Effector CD4-positive, alpha-beta T cell (primary cell): Measurements from ENCODE around the gene PYGM.

Source experiments
- DNase-seq: peaks from one replicate; pipeline ENCODE4 v3.0.0-alpha.2; 2020

The PYGM gene

DNA sequence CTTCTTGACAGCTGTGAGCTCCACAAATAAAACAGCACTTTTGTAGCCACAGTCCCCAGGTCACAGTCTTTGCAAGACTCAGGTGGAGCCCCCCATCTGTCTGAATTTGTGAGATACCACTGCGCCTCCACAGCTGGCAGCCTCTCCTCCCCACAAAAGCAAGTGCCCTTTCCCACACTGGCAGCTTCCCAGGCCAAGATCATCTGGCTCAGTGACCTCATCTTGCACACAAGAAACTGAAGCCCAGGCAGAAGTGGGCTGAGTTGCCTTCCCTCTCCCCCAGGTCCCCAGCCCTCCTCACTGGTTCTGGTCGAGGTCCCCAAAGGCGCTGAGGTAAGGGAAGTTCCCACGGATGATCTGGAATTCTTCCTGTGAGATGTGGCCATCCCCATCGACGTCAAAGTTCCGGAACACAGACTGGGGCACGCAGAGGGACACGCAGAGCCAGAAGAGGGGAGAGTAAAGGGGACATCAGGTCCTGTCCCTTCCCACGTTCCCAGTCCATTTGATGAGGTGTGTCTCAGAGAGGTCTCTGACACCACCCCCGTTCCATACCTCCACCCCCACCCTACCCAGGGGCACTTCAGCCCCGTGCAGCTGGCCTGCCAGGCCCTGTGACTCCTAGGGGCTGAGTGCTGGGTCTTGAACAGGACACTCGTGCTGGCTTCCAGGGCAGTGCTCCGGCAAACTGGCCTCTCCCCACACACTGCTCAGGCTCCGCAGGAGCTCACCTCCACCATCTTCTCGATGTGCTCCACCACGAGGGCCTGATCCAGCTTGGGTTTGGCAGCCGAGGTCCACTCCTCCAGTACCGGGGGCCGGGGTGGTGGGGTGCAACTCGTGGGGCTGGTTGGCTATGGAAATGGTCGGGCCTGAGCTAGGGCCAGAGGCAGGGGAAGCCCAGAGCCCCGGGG, 24.7 kb downstream of the PYGM start:
- DNase-seq: no peak

DNA sequence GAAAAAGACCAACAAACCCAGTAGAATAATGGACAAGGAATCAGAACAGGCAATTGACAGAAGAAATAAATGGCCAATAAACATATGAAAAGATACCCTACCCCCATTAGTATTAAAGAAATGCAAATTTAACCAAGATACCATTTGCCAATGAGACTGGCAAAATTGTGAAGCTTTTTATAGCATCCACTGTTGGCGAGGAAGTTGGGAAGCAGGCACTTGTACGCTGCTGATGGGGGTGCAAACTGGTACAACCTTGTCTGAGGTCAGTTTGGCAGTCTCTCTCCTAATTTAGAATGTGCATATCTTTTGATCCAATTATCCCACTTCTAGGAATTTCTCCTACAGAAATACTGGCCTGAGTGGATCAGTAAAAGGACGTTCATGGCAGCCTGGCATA, 28.2 kb downstream of the PYGM start:
- DNase-seq: no peak

DNA sequence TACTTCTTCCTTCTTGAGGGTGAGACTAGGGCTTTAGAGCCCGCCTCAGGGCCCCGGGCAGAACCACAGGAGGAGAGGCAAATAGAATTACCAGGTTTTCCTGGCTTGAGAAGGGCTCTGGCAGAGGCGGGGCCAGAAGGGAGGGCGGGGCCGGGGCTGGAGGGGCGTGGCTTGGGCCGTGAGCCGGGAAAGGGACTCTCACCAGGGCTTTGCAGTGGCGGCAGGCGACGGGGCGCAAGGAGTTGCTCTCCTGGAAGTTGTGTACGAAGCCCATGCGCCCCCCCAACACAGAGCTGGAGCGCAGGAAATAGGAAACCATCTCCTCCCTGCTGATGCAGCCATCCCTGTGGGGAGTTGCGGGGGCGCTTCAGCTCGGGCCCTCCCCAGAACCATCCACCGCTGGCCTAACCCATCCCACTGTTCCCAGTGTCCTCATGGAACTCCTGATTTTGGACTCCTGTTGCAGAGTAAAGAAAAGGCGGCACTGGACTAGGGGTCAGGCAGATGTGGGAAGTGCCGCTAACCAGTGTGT, 29.9 kb downstream of the PYGM start:
- no peak for DNase-seq

- DNase-seq: no peak
These were observed 30.9 kb downstream of the PYGM start for GRCh38 chr11:64728757-64729365.

- DNase-seq: no peak
These were observed 32.8 kb downstream of the PYGM start for GRCh38 chr11:64726867-64727530.

- no peak for DNase-seq
These were observed 33.5 kb downstream of the PYGM start for GRCh38 chr11:64726211-64726641.

DNA sequence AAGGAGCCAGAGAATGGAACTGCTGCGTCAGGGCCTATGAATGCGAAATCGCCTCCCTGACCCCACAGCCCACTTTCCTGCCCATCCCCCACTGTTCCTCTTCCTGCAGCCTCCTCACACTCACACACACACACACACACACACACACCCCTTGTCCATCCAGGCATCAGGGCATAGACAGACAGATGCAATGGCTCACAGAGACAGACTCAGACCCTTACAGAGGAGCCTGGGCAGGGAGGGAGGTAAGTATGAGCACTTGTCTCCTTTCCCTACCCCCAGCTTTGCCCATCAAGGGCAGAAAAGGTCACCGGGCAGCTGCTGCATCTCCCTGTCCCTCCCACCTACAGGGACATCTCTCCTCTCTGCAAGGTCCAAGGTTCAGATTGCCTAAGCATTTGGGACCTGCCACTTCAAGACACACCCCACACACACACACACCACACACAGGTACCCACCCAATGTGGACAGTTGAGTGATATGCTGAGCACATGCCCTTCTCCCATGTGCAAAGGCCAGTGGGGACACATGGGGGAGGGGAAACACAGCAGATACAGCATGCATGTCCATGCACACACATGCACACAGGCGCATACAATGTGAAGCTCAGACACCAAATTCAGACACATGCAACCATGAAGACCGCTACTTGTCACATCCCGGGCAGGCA, 34.8 kb downstream of the PYGM start:
- DNase-seq: no peak

- DNase-seq: no peak
These were observed 35.6 kb downstream of the PYGM start for GRCh38 chr11:64723907-64724862.

GRCh38 chr11:64723117-64723906, 36.5 kb downstream of the PYGM start, which contains the start of gene NRXN2:
TSS of gene NRXN2 (minus strand) at chr11:64723197. CDS start at chr11:64713699, 9,498 bp downstream.
- peak; percentile 79 for DNase-seq

DNA sequence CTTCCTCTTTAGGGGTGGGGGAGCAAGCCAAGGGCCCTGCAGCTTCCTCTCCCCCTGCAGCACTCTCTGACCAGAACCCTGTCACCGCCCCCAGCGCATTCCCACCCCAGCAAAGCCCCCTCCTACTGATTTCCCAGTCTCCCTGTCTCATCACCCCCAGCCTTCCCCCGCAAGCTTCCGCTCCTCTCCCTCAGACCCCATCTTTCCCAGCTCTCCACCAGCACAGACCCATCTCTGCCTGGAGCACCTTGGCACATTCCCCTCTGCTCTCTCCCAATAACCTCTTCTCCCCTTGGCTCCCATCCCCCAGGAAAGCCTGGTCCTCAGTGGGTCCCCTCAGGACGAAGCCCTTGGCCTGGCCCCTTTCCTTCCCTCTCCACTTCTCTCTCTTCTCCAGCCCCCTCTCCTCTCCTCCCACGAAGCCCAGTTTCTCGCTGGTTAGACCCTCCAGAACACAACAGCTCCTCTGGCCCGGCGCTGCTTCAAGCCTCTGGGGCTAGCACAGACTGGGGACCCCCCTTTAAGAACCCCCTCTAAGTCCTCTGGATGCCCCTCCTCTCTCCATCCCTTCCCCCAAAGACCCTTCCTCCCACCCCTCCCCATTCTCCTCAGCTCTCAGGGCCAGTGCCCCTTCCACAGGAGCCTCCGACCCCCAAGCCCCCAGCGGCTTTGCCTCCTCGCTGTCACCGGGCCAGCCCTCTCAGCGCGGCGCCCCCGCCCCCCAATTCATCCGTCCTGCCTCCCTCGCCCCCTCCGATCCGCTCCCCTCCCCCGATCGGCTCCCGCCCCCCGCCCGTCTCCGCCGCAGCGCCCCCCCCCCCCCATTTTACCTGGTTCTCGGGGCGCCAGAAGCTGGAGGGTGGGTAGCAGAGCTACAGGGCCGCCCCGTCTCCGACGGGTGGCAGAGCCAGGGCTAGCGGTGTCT, 37.4 kb downstream of the PYGM start:
- no peak for DNase-seq

GRCh38 chr11:64721359-64721699, 38.4 kb downstream of the PYGM start:
- no peak for DNase-seq

DNA sequence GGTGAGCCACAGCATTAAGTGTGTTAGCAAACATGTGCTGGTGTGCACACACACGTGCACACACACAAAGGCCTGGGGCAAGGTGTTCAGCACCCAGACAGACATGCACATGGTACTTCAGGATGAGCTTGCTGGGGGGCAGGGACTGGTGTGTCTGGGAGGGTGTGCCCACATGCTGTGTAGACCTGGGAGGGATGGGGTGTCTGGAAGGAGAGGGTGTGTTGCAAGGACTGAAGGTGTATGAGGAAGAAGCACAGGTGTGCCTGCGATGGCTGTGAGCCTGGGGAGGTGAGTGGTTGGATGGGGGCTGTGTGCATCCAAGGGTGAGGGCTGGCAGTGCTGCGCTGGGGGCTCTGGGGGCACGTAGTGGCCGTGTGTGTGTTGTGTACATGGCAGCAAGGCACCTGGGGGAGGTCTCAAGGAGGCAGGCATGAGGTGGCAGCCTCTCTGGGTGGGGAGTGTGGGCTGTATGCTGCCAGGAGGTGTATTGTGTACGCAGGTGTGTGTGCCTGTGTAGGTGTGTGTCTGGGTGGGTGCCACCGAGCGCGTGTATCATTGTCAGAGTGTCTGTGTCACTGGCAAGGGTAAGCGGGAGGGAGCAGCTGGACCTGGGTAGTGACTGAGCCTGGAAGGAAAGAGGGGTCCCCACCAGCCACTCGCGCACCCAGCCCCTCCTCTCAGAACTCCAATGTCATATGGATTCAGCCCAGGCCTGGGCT, 39.0 kb downstream of the PYGM start:
- no peak for DNase-seq

DNA sequence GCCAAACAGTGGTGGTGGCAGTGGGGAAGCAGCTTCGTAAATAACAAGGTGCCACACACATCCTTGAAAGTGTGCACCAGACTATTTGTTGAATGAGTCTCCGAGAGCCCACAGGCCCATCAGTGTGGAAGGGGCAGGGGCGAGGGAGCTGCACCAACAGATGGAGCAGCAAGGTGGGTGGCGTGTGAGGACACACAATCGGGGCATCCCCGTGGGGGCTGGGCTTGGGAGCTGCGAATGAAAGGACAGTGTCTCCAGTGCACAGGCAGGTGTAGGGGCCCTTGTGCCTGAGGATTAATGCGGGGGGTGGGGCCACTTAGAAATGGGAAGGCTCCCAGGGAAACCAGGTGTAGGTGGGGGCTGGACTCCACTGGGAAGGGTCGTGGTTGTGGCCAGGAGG, 39.6 kb downstream of the PYGM start:
- no peak for DNase-seq

GRCh38 chr11:64719406-64719805, 40.4 kb downstream of the PYGM start:
- DNase-seq: no peak

GRCh38 chr11:64718780-64719124, 41.0 kb downstream of the PYGM start:
- DNase-seq: no peak

GRCh38 chr11:64718084-64718779, 41.5 kb downstream of the PYGM start:
- DNase-seq: no peak

- no peak for DNase-seq
These were observed 42.6 kb downstream of the PYGM start for GRCh38 chr11:64717268-64717578.

GRCh38 chr11:64716473-64717267, 43.1 kb downstream of the PYGM start:
- no peak for DNase-seq
